Epithelial cell of prostate (primary cell): Measurements from ENCODE around the gene QPCT.

Source experiments
- DNase-seq: peaks from one replicate; pipeline ENCODE4 v3.0.0-alpha.2; 2011; ENCODE audit warnings: low read depth, low spot score
- H3K27ac ChIP-seq: fragments of 450-650 bp; 2 replicates; pipeline ENCODE4 v1.5.1; 2017; ENCODE audit warnings: mild to moderate bottlenecking

Gene QPCT

DNA sequence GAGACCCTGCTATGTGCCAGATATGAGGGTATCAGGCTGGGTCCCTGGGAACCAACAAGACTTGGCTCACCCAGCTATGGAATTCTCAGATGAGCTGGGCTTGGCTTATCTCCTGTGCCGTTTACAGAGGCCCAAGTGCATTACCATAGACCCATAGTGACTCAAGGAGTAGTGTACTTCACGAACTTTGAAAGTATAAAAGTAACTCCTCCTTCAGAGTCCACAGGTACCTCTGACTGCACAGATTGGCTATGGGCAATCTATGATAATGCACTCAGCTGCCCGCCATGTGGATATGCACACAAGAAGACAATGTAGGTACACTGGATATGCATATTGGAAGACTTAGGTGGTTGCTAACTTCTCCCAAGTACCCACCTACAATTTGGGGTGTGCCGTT is 78.4 kb downstream of the QPCT start:
- no peak for DNase-seq
- H3K27ac ChIP-seq = no peak overlapping the region
